Kasumi-1 (cell line): ENCODE data around the gene TMEM191C.
"Not testable (repeated sequence)": the region's sequence is repeated elsewhere in the genome, so short reads cannot be mapped to it uniquely, and the experiment has no call there.

ENCODE experiments used
- DNase-seq, 2 experiments: peaks; one replicate each; lab custom pipeline; 2025; lab: John Stamatoyannopoulos, UW

The TMEM191C gene

DNA sequence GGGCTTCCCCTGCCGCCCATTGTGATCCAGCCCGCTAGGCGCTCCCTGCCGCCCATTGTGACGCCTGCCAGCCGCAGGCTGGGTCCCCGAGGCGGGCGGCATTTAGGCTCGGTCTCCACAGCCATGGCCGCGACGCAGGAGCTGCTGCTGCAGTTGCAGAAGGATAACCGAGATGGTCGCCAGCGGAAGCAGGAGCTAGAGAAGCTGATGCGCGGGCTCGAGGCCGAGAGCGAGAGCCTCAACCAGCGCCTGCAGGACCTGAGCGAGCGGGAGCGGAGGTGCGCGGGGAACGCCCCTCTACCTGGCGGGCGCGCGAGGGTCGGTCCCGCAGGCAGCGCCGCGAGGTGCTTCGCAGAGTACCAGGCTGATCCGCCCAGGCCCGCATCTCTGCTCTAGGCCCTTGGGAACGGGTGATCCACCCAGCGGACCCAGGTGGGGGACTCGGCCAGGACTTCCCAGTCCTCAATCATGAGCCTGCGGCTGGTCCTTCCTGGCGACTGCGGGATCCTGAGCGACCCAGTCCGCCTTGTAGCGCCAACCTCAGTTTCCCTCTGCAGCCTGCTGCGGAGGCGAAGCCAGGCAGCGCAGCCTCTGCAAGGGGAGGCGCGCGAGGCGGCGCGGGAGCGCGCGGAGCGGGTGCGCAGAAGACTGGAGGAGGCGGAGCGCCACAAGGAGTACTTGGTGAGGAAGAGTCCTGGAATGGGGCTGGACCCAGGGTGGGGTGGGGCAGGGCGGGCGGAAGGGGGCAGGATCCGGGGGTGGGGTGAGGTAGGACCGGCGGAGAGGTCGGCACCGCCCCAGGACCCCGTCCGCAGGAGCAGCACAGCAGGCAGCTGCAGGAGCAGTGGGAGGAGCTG, at the start of gene TMEM191C:
TMEM191C (plus strand) TSS at position 51 of the 857 bp plus-strand sequence; CDS start at position 124, 73 bp downstream.
- not testable (repeated sequence) for DNase-seq

GRCh38 chr22:21417853-21418252, 49.3 kb upstream of the TMEM191C start:
- DNase-seq = not testable (repeated sequence)

GRCh38 chr22:21418974-21419638, 48.1 kb upstream of the TMEM191C start:
- DNase-seq = not testable (repeated sequence)

- DNase-seq = not testable (repeated sequence)
Measured at GRCh38 chr22:21420180-21420763, 46.9 kb upstream of the TMEM191C start.

- DNase-seq = not testable (repeated sequence)
Measured at GRCh38 chr22:21424084-21424709, 43.0 kb upstream of the TMEM191C start.

DNA sequence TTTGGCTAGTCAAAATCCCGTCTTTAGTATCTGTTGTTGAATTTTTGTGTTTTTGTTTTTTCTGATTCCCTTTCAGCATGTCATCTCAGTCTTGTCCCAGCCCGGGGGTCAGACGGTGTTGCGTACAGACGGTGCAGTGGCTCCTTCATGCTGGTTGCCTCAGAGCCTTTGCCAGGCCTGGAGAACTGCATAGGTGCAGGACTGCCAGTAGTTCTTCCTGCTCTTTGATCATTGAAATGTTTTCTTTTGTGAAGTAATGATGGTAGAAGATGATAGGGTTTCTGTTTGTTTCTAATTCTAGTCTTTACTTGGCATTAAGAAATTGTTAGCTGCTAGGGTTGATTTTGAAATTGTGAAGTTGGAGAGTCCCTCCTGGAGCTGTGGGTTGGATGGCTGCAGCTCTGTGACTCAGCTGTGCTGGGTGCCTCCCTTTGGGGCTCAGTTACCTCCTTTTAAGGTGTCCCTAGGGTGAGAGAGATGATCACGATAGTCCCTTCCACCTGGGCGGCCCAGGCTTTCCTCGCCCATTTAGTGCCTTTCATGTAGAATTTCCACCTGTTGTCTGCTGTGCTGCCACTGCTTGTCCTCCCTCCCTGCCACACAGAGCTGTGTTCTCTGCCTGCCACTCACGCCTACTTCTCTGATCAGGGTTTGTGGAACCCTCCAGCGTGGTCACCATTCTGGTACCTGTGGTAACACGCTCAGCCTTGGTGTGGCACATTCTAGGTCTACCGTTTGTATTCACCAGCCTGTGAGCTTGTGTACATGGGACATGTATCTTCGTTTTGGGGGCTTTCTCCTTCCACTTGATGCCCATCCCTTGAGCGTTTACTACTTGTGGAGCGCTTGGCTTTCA, 32.6 kb upstream of the TMEM191C start:
- not testable (repeated sequence) for DNase-seq

DNA sequence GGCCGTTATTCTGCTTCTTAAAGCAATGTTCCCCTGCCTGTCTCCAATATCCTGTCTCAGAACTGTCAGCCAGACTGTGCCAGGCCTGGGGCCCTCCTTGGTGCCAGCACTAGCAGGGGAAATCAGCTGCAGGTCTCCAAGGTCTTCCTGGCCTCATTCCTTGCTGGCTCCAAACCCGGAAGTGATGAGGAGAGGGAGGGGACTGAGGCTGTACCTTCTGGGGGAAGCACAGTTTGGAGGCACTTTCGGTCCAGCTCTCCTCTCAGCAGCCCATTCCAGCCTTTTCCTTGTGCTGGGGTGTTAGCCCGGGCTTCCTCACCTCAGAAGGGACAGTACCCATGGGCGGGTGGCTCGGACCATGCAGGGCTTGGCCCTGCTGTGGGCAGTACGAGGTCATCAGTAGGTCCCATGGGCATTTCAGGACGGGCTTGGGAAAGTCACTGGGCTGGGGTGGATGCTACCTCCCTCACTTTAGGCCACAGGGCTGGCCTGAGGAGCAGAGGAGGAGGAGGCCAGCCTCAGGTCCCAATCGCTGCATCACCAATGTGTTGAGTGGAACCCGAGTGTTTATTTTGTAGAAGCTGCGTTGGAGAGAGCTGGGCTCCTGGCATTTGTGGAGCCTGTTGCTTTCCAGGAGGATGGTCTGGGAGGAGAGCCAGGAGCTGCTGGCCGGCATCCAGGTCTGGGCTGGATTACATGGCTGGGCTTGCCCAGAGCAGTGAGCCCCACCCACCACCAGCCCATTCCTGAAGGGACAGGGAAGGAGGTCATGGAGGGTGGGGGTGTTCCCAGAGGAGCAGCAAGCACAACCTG, 31.0 kb upstream of the TMEM191C start:
- not testable (repeated sequence) for DNase-seq

DNA sequence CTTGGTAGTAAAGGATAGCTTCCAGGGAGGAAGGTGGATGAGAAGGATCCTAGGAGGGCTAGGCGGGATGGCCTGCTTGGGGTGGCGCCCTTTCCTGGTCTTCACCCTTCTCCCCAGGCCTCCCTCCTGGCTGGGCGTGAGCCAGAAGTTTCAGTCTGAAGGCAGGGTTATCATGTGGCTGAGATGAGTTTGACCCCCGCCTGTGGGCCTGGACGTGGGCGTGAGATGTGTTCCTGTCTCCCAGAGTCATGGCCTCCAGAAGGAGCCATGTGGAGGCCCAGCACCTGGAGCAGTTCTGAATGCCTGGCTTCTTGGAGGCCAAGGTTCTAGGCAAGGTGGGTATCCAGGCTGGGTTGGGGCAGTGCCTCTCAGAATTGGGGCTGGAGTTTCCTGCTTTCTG, 29.2 kb upstream of the TMEM191C start:
- not testable (repeated sequence) for DNase-seq

- DNase-seq = not testable (repeated sequence)
Measured at GRCh38 chr22:21440018-21440636, 27.1 kb upstream of the TMEM191C start.

GRCh38 chr22:21440676-21441075, 26.5 kb upstream of the TMEM191C start:
- not testable (repeated sequence) for DNase-seq

GRCh38 chr22:21441170-21441569, 26.0 kb upstream of the TMEM191C start:
- DNase-seq = not testable (repeated sequence)

DNA sequence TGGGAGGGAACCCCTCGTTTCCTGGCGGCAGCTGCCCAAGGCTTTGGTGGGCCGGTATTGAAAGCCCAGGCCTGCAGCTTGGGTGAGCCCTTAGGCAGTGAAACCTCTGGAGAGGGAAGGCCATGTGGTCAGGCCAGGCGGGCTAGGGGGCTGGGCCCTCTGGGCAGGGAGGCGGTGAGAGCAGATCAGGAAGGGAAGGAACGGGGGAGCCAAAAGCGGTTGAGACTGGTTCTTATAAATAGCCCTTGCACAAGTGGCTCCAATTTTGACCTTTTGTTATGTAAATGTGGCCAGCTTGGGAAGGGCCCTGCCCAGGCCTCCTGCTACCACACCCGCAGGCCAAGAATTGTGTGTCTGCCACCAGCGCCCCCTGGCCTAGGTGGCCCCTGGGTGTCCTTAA, 25.1 kb upstream of the TMEM191C start:
- DNase-seq = not testable (repeated sequence)

DNA sequence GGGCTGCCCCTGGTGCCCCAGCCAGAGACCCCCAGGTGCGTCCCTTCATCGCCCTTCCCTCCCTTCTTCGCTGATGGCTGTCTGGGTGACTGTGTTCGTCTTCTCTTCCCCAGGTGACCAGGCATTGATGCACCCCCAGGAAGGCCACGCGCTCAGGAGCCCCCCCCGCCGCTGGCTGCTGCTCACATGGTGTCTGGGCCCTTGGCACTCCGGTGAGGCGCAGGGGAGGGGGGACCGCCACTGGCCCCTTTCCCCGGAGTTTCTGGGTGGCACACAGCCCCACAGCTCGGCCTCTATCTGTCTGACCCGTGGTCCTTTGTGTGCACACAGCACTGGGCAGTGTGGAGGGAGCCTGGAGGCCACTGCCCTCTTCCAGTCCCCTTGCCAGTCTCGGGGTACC, 24.5 kb upstream of the TMEM191C start:
- DNase-seq = not testable (repeated sequence)

DNA sequence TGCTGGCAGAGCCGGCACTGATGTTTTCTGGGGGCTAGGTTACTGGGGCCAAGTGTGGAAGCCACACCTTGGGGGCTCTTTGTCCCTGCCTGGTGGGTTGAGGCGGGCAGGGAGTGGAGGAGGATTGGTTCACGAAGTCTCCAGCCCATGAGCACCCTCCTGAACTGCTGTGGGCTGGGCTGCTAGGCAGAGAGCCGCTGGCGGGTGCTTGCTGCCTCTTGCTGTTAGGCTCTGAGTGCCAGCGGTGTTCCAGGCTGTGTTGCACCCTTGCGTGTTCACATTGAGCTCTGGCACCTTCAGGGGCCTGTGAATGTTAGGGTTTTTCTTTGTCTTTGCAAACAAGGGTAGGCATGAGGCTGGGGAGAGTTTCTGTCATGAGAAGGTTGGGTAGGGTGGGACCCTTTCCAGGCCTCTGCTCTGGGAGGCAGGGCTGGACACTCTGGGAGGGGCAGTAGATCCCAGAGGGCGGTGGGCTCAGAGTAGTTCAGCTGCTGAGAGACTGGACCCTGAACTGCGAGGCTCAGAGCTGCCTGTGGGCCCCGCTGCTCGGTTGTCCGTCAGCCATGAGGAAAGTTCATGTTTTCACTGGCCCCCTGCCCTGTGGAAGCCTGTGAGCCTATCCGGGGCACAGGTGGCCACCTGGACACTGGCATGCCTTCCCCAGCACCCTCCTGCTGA, 24.0 kb upstream of the TMEM191C start:
- DNase-seq = no peak

GRCh38 chr22:21443735-21444421, 23.3 kb upstream of the TMEM191C start:
- no peak for DNase-seq

DNA sequence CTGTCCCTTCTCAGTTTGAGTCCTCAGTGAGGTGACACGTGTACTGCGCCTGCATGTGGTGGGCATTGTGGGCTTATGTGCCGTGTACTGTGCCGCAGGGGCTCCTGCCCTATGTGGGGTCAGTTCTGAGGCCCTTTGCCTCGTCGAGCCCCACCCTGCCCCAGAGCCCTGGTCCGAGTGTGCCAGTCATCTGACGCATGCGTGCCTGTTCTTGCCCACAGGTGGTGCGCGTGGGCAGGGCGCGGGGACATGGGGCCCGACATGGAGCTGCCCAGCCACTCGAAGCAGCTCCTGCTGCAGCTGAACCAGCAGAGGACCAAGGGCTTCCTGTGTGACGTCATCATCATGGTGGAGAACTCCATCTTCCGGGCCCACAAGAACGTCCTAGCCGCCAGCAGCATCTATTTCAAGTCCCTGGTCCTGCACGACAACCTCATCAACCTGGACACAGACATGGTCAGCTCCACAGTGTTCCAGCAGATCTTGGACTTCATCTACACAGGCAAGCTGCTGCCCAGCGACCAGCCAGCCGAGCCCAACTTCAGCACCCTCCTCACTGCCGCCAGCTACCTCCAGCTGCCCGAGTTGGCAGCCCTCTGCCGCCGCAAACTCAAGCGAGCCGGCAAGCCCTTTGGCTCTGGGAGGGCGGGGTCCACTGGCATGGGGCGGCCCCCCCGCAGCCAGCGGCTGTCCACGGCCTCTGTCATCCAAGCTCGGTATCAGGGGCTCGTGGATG, 22.3 kb upstream of the TMEM191C start:
- no peak for DNase-seq

DNA sequence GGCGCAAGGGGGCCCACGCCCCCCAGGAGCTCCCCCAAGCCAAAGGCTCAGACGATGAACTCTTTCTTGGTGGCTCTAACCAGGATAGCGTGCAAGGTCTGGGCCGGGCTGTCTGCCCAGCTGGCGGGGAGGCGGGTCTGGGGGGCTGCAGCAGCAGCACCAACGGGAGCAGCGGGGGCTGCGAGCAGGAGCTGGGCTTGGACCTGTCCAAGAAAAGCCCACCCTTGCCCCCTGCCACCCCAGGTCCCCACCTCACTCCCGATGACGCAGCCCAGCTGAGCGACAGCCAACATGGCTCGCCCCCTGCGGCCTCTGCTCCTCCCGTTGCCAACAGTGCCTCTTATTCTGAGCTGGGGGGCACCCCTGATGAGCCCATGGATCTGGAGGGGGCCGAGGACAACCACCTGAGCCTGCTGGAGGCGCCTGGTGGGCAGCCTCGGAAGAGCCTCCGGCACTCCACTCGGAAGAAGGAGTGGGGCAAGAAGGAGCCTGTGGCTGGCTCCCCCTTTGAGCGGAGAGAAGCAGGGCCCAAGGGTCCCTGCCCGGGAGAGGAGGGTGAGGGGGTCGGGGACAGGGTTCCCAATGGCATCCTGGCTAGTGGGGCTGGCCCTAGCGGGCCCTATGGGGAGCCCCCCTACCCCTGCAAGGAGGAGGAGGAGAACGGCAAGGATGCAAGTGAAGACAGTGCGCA, 21.6 kb upstream of the TMEM191C start:
- DNase-seq = no peak
